DOHH2 (cell line): ENCODE measurements around the gene HDX.
"Not testable (repeated sequence)": the region's sequence is repeated elsewhere in the genome, so short reads cannot be mapped to it uniquely, and the experiment has no call there.

ENCODE experiments used
- H3F3A ChIP-seq: fragments of 200-600 bp; sonication (generic), shearing (Covaris generic); 2 replicates; pipeline ENCODE4 v1.6.0; 2016; ENCODE audit warnings: antibody characterized with exemption, mild to moderate bottlenecking; ENCODE audit not compliant: control insufficient read depth, insufficient read depth
- H3K27ac ChIP-seq: fragments of 200-600 bp; sonication (generic); 2 replicates; pipeline ENCODE4 v1.5.1; 2014; ENCODE audit warnings: low read depth, mild to moderate bottlenecking, low read length, moderate library complexity
- H3K27me3 ChIP-seq: fragments of 200-600 bp; sonication (generic); 2 replicates; pipeline ENCODE4 v1.6.1; 2014; ENCODE audit warnings: mild to moderate bottlenecking, low read length, mixed read lengths; ENCODE audit not compliant: control insufficient read depth
- H3K36me3 ChIP-seq: fragments of 200-600 bp; sonication (generic); 2 replicates; pipeline ENCODE4 v1.6.1; 2014; ENCODE audit warnings: mild to moderate bottlenecking, low read length, moderate library complexity, mixed read lengths; ENCODE audit not compliant: control insufficient read depth
- H3K4me1 ChIP-seq: fragments of 200-600 bp; sonication (generic); 2 replicates; pipeline ENCODE4 v1.6.1; 2014; ENCODE audit warnings: mild to moderate bottlenecking, low read length, mixed read lengths; ENCODE audit not compliant: control insufficient read depth
- H3K4me2 ChIP-seq: fragments of 200-600 bp; sonication (generic); 2 replicates; pipeline ENCODE4 v1.6.0; 2014; ENCODE audit warnings: mild to moderate bottlenecking, low read length, moderate library complexity
- H3K4me3 ChIP-seq: fragments of 200-600 bp; sonication (generic); 2 replicates; pipeline ENCODE4 v1.5.1; 2014; ENCODE audit warnings: mild to moderate bottlenecking, low read length, mixed read lengths
- H3K79me2 ChIP-seq: fragments of 200-600 bp; sonication (generic); 2 replicates; pipeline ENCODE4 v1.6.1; 2014; ENCODE audit warnings: mild to moderate bottlenecking, low read length, mixed read lengths; ENCODE audit not compliant: control insufficient read depth
- H3K9me2 ChIP-seq: fragments of 200-600 bp; sonication (generic); replicated peaks from 2 replicates; pipeline ENCODE4 v1.6.1; 2014; ENCODE audit warnings: mild to moderate bottlenecking, low read length, mixed read lengths; ENCODE audit not compliant: control insufficient read depth
- H3K9me3 ChIP-seq: fragments of 200-600 bp; sonication (generic); 2 replicates; pipeline ENCODE4 v1.6.1; 2014; ENCODE audit warnings: antibody characterized with exemption, low read length, mixed read lengths; ENCODE audit not compliant: control insufficient read depth, insufficient read depth
- H4K20me1 ChIP-seq: fragments of 200-600 bp; sonication (generic); 2 replicates; pipeline ENCODE4 v1.6.0; 2014; ENCODE audit warnings: low read depth, mild to moderate bottlenecking, antibody characterized with exemption, low read length, moderate library complexity; ENCODE audit not compliant: control insufficient read depth, insufficient read depth
- CTCF ChIP-seq: fragments of 200-600 bp; sonication (generic); IDR thresholded peaks from one replicate; pipeline ENCODE4 v1.5.1; 2014; ENCODE audit warnings: antibody characterized with exemption, mild to moderate bottlenecking, low read depth, low read length; ENCODE audit not compliant: poor library complexity, severe bottlenecking
- EZH2phosphoT487 ChIP-seq: fragments of 200-600 bp; sonication (generic); IDR thresholded peaks from 2 replicates; pipeline ENCODE4 v1.6.1; 2017; ENCODE audit warnings: borderline replicate concordance, mild to moderate bottlenecking, antibody characterized with exemption, low read length, moderate library complexity, mixed read lengths

HDX gene, protein sequence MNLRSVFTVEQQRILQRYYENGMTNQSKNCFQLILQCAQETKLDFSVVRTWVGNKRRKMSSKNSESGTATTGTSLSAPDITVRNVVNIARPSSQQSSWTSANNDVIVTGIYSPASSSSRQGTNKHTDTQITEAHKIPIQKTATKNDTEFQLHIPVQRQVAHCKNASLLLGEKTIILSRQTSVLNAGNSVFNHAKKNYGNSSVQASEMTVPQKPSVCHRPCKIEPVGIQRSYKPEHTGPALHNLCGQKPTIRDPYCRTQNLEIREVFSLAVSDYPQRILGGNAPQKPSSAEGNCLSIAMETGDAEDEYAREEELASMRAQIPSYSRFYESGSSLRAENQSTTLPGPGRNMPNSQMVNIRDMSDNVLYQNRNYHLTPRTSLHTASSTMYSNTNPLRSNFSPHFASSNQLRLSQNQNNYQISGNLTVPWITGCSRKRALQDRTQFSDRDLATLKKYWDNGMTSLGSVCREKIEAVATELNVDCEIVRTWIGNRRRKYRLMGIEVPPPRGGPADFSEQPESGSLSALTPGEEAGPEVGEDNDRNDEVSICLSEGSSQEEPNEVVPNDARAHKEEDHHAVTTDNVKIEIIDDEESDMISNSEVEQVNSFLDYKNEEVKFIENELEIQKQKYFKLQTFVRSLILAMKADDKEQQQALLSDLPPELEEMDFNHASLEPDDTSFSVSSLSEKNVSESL

GRCh38 chrX:84501798-84502628 is at the start of gene HDX:
TSS of gene HDX (minus strand) at chrX:84502453. CDS start at chrX:84475397, 27,056 bp downstream.
- Histone ChIP-seq H3F3A (no peaks in the 10 kb centered on the region), H4K20me1 (no peaks in the 10 kb centered on the region), H3K4me3 (no peak within 1 kb of the TSS), H3K79me2 (no peaks in the 10 kb centered on the region), H3K4me2 (no peak within 1 kb of the TSS), H3K36me3 (no peaks in the 10 kb centered on the region), H3K9me2 (no peaks in the 10 kb centered on the region), H3K9me3 (no peaks in the 10 kb centered on the region), H3K27ac (no peak within 1 kb of the TSS), H3K27me3 (no peaks in the 10 kb centered on the region), H3K4me1 (no peaks in the 10 kb centered on the region)
- TF ChIP-seq CTCF (no peak), EZH2phosphoT487 (no peak)

GRCh38 chrX:84541315-84541714 is 39.1 kb upstream of the HDX start:
- H3K4me2 ChIP-seq, H3K27me3 ChIP-seq, H3F3A ChIP-seq, H4K20me1 ChIP-seq, H3K4me1 ChIP-seq, H3K36me3 ChIP-seq, H3K9me3 ChIP-seq, H3K79me2 ChIP-seq, H3K4me3 ChIP-seq, H3K9me2 ChIP-seq, H3K27ac ChIP-seq: not testable (repeated sequence)

GRCh38 chrX:84537627-84538026 is 35.4 kb upstream of the HDX start:
- not testable (repeated sequence) for H3F3A ChIP-seq, H3K4me2 ChIP-seq, H3K9me3 ChIP-seq, H3K27me3 ChIP-seq, H4K20me1 ChIP-seq, H3K36me3 ChIP-seq, H3K9me2 ChIP-seq, H3K4me3 ChIP-seq, H3K79me2 ChIP-seq, H3K4me1 ChIP-seq, H3K27ac ChIP-seq

- Histone ChIP-seq H3K4me2 (no peak overlapping the region), H3K4me1 (no peaks in the 10 kb centered on the region), H3K27ac (no peak overlapping the region), H3K9me2 (no peaks in the 10 kb centered on the region), H3K36me3 (no peaks in the 10 kb centered on the region), H3K4me3 (no peak overlapping the region), H3F3A (no peaks in the 10 kb centered on the region), H4K20me1 (no peaks in the 10 kb centered on the region), H3K27me3 (no peaks in the 10 kb centered on the region), H3K9me3 (no peaks in the 10 kb centered on the region), H3K79me2 (no peaks in the 10 kb centered on the region)
- no peak for TF ChIP-seq CTCF
- TF ChIP-seq EZH2phosphoT487 = no peak
Observed at GRCh38 chrX:84488426-84488825, 13.8 kb downstream of the HDX start.
